GM23248 (cell line): ENCODE results near the gene BTLA. TPM values are rescaled to one million over a fixed set of nuclear protein-coding genes. Genes with fewer than 3 reads are reported as not detected.

ENCODE experiments used
- DNase-seq: peaks from one replicate; pipeline ENCODE4 v3.0.0-alpha.2; 2015
- H2AFZ ChIP-seq: fragments of 200-600 bp; sonication (generic); 2 replicates; pipeline ENCODE4 v1.6.1; 2016; ENCODE audit warnings: antibody characterized with exemption
- H3F3A ChIP-seq: fragments of 200-600 bp; sonication (generic); 2 replicates; pipeline ENCODE4 v1.6.1; 2016; ENCODE audit warnings: mild to moderate bottlenecking, antibody characterized with exemption, mixed run types; ENCODE audit not compliant: insufficient read depth
- H3K27ac ChIP-seq: fragments of 200-600 bp; sonication (generic); 2 replicates; pipeline ENCODE4 v1.5.1; 2016; ENCODE audit warnings: mild to moderate bottlenecking
- H3K27me3 ChIP-seq: fragments of 200-600 bp; sonication (generic); replicated peaks from 2 replicates; pipeline ENCODE4 v1.6.1; 2016; ENCODE audit warnings: mild to moderate bottlenecking; ENCODE audit not compliant: insufficient read depth
- H3K36me3 ChIP-seq: fragments of 200-600 bp; sonication (generic); 2 replicates; pipeline ENCODE4 v1.6.1; 2016; ENCODE audit warnings: low read depth, mild to moderate bottlenecking
- H3K4me1 ChIP-seq: fragments of 200-600 bp; sonication (generic); 2 replicates; pipeline ENCODE4 v1.6.1; 2016; ENCODE audit warnings: mild to moderate bottlenecking; ENCODE audit not compliant: insufficient read depth
- H3K4me2 ChIP-seq: fragments of 200-600 bp; sonication (generic); one replicate; pipeline ENCODE4 v1.6.1; 2016; ENCODE audit warnings: mild to moderate bottlenecking; ENCODE audit not compliant: unreplicated experiment
- H3K4me3 ChIP-seq: fragments of 200-600 bp; sonication (generic); 2 replicates; pipeline ENCODE4 v1.5.1; 2016; ENCODE audit warnings: mild to moderate bottlenecking
- H3K79me2 ChIP-seq: fragments of 200-600 bp; sonication (generic); 2 replicates; pipeline ENCODE4 v1.6.1; 2016; ENCODE audit warnings: mild to moderate bottlenecking; ENCODE audit not compliant: insufficient read depth
- H3K9ac ChIP-seq: fragments of 200-600 bp; sonication (generic); 2 replicates; pipeline ENCODE4 v1.6.1; 2016; ENCODE audit warnings: mild to moderate bottlenecking
- H3K9me2 ChIP-seq: fragments of 200-600 bp; sonication (generic); 2 replicates; pipeline ENCODE4 v1.6.1; 2016; ENCODE audit warnings: mixed run types, mild to moderate bottlenecking, moderate library complexity; ENCODE audit not compliant: insufficient read depth
- H3K9me3 ChIP-seq: fragments of 200-600 bp; sonication (generic); one replicate; pipeline ENCODE4 v1.6.1; 2017; ENCODE audit warnings: low read depth
- H4K20me1 ChIP-seq: fragments of 200-600 bp; sonication (generic); 2 replicates; pipeline ENCODE4 v1.6.0; 2016; ENCODE audit not compliant: insufficient read depth
- EZH2 ChIP-seq: fragments of 200-600 bp; sonication (generic); IDR thresholded peaks from 2 replicates; pipeline ENCODE4 v1.6.1; 2018; ENCODE audit warnings: antibody characterized with exemption, mild to moderate bottlenecking; ENCODE audit not compliant: insufficient read depth, poor library complexity, severe bottlenecking
- EZH2phosphoT487 ChIP-seq: fragments of 200-600 bp; sonication (generic); IDR thresholded peaks from 2 replicates; pipeline ENCODE4 v1.6.1; 2018; ENCODE audit warnings: antibody characterized with exemption, moderate library complexity, mild to moderate bottlenecking, low read depth; ENCODE audit not compliant: insufficient read depth
- WGBS, 2 experiments: methylation state at CpG; one replicate each; pipeline ENCODE4 v1.1.6; 2015 to 2017; ENCODE audit warnings: low lambda C conversion rate in 2 of 2, low coverage in 1 of 2; ENCODE audit errors: missing lambda C conversion rate in 2 of 2; 5-methylcytosine and 5-hydroxymethylcytosine counted together
- in situ Hi-C: fragments of 300-500 bp; cut with MboI; formaldehyde crosslinking; loops from 2 replicates; pipeline ENCODE4 v1.15.0; 2020
- polyA plus RNA-seq: library from polyadenylated mRNA; unstranded; fragments of >200 nt; fragmentation: Nextera tagmentation; extraction: Ambion mirVana; gene quantifications from 2 replicates; pipeline ENCODE4 v1.2.1, GENCODE V29; 2016
- total RNA-seq: library from RNA; depleted of rRNA; stranded (reverse); fragments of >200 nt; shearing (Covaris generic); gene quantifications from 2 replicates; pipeline ENCODE4 v1.2.3, GENCODE V29; 2014; rRNA removed

The BTLA gene
- total and polyA plus RNA-seq, 2 experiments from 2014 or later: not detected

- no peak overlapping the region for H3K4me3 ChIP-seq
- no peak overlapping the region for H3K27ac ChIP-seq
- TF ChIP-seq EZH2phosphoT487: no peak
- TF ChIP-seq EZH2: no peak
- no peaks in the 10 kb centered on the region for H3F3A ChIP-seq
- no peaks in the 10 kb centered on the region for H3K9me3 ChIP-seq
- no peaks in the 10 kb centered on the region for H3K4me1 ChIP-seq
- 45 to 51% methylated on average over 8 of the region's 8 CpGs for whole genome bisulfite sequencing, 2 experiments
- no peaks in the 10 kb centered on the region for H3K79me2 ChIP-seq
- no peak for DNase-seq
- H3K4me2 ChIP-seq: no peak overlapping the region
- H2AFZ ChIP-seq: no peak overlapping the region
- H3K36me3 ChIP-seq: no peaks in the 10 kb centered on the region
- H4K20me1 ChIP-seq: no peaks in the 10 kb centered on the region
- H3K9ac ChIP-seq: no peak overlapping the region
- H3K9me2 ChIP-seq: no peaks in the 10 kb centered on the region
- no peaks in the 10 kb centered on the region for H3K27me3 ChIP-seq
- in situ Hi-C loops: no loop called here
These were observed 82.7 kb downstream of the BTLA start for GRCh38 chr3:112416391-112417212.

GRCh38 chr3:112415390-112415789 lies 83.9 kb downstream of the BTLA start:
- in situ Hi-C loops: no loop called here
- TF ChIP-seq EZH2: no peak
- no peak for TF ChIP-seq EZH2phosphoT487
- H3K9ac ChIP-seq: no peak overlapping the region
- no peaks in the 10 kb centered on the region for H3K9me3 ChIP-seq
- no peaks in the 10 kb centered on the region for H3K4me1 ChIP-seq
- 74 to 76% methylated on average over 6 of the region's 6 CpGs for WGBS, 2 experiments
- no peaks in the 10 kb centered on the region for H3K9me2 ChIP-seq
- no peaks in the 10 kb centered on the region for H3K27me3 ChIP-seq
- no peaks in the 10 kb centered on the region for H4K20me1 ChIP-seq
- no peak overlapping the region for H3K27ac ChIP-seq
- no peaks in the 10 kb centered on the region for H3K79me2 ChIP-seq
- H3K4me2 ChIP-seq: no peak overlapping the region
- no peaks in the 10 kb centered on the region for H3K36me3 ChIP-seq
- no peak overlapping the region for H3K4me3 ChIP-seq
- DNase-seq: no peak
- H2AFZ ChIP-seq: no peak overlapping the region
- H3F3A ChIP-seq: no peaks in the 10 kb centered on the region

Other genes starting within 250 kb of the BTLA start
- gene SLC9C1, start 205.3 kb downstream of the BTLA start, total RNA-seq: not detected in 2 replicates
- not detected in 2 replicates for gene SLC9C1, start 205.3 kb downstream of the BTLA start, polyA plus RNA-seq
- 0.76 TPM in 1 of 2 replicates, not detected in the other for gene CD200, start 166.3 kb downstream of the BTLA start, total RNA-seq
- gene CD200, start 166.3 kb downstream of the BTLA start, polyA plus RNA-seq: 0.18 and 0.20 TPM in 2 replicates
- 44.0 and 58.6 TPM in 2 replicates for gene ATG3, start 62.5 kb upstream of the BTLA start, total RNA-seq
- 69.8 and 70.6 TPM in 2 replicates for gene ATG3, start 62.5 kb upstream of the BTLA start, polyA plus RNA-seq
- gene SLC35A5, start 62.6 kb upstream of the BTLA start, total RNA-seq: 53.0 and 56.4 TPM in 2 replicates
- gene SLC35A5, start 62.6 kb upstream of the BTLA start, polyA plus RNA-seq: 48.5 and 48.6 TPM in 2 replicates
- gene CCDC80, start 141.7 kb upstream of the BTLA start, total RNA-seq: 1,174 and 1,238 TPM in 2 replicates
- gene CCDC80, start 141.7 kb upstream of the BTLA start, polyA plus RNA-seq: 2,200 and 2,264 TPM in 2 replicates